ENCODE measurements around the gene PRSS27. TPM values are rescaled to one million over a fixed set of nuclear protein-coding genes. Genes with fewer than 3 reads are reported as not detected.

Gene PRSS27
- total and polyA plus RNA-seq, 2 of the 4 experiments (the other 2 are of a cell fraction): under 0.01 to 0.58 TPM

GRCh38 chr16:2704983-2705275, 15.1 kb downstream of the PRSS27 start:
- Histone ChIP-seq H3K36me3 (ENCODE audit: control insufficient read depth, insufficient read depth, low read length) (peaks cover 56% of the 10 kb centered on the region), H3K18ac (ENCODE audit: low read depth, low read length) (no peak overlapping the region), H3K23ac (ENCODE audit: low read depth, low read length) (no peak overlapping the region), H2BK120ac (ENCODE audit: low read depth, low read length) (no peak overlapping the region), H4K5ac (ENCODE audit: low read depth, low read length) (no peak overlapping the region), H3K14ac (replicated peaks; ENCODE audit: low read depth, low read length) (no peak overlapping the region), H2AK9ac (replicated peaks; ENCODE audit: low read depth, low read length, poor library complexity) (peak overlapping the region; percentile 55), H3K4me1 (ENCODE audit: control insufficient read depth, insufficient read depth, low read length) (no peaks in the 10 kb centered on the region), H3K4ac (ENCODE audit: low read depth, low read length) (no peak overlapping the region), H2BK5ac (ENCODE audit: low read depth, low read length, poor library complexity, severe bottlenecking) (no peak overlapping the region), H3K27ac (ENCODE audit: insufficient read depth, low read length) (no peak overlapping the region), H4K20me1 (ENCODE audit: insufficient read depth, low read length) (no peaks in the 10 kb centered on the region; the same call in none of the 2 replicates), H2AFZ (replicated peaks; ENCODE audit: low read length, poor library complexity) (no peak overlapping the region), H3K4me3 (ENCODE audit: insufficient read depth, low read depth, low read length) (no peak overlapping the region), H2BK20ac (ENCODE audit: low read depth, low read length) (no peak overlapping the region), H2AK5ac (ENCODE audit: low read depth, low read length) (no peak overlapping the region), H3K4me2 (ENCODE audit: low read depth, low read length) (no peak overlapping the region), H2BK15ac (ENCODE audit: low read depth, low read length) (no peak overlapping the region), H4K8ac (ENCODE audit: low read depth in 2 of 2, low read length in 2 of 2) (no peak overlapping the region), H3K9me1 (ENCODE audit: insufficient read depth, low read length) (no peaks in the 10 kb centered on the region; the same call in 1 of the 2 replicates), H3K56ac (ENCODE audit: extremely low read depth, insufficient read depth, low read length) (no peak overlapping the region), H3K79me1 (ENCODE audit: low read depth in 1 of 2, low read length in 2 of 2) (peaks cover 0 to 8% of the 10 kb centered on the region in 2 experiments; a peak in 1 of 4 replicates), H3K9ac (ENCODE audit: low read depth, low read length) (no peak overlapping the region), H4K91ac (ENCODE audit: insufficient read depth, low read depth, low read length) (no peak overlapping the region), H3K9me3 (ENCODE audit: control insufficient read depth, insufficient read depth, low read length) (no peaks in the 10 kb centered on the region), H3K27me3 (ENCODE audit: control insufficient read depth, insufficient read depth, low read length) (no peaks in the 10 kb centered on the region)
- BruUV-seq (replicated peaks): no TSS peak
- 95% methylated on average over 8 of the region's 14 CpGs; no CpG with 5 or more reads in 1 of the 2 experiments for WGBS, 2 experiments (ENCODE audit: extremely low coverage in 2 of 2, insufficient read length in 1 of 2)
- intact Hi-C loops (cut with micrococcal nuclease) (no loop called here), in situ Hi-C loops (cut with MboI; ENCODE audit: low sequenced_read_pairs) (no loop called here), dilution Hi-C loops (cut with HindIII; ENCODE audit: low sequenced_read_pairs, unreplicated experiment) (no loop called here)
- no peak for TF ChIP-seq MAZ (IDR thresholded peaks at IDR 0.05; ENCODE audit: borderline replicate concordance, low read depth, low read length)
- no peak for TF ChIP-seq MAFK (IDR thresholded peaks at IDR 0.05; ENCODE audit: low read depth, low read length)
- TF ChIP-seq CEBPB (IDR thresholded peaks at IDR 0.05; ENCODE audit: low read depth, low read length): no peak
- no peak for TF ChIP-seq POLR2A (IDR thresholded peaks at IDR 0.05; ENCODE audit: low read depth, low read length)
- TF ChIP-seq RFX5 (IDR thresholded peaks at IDR 0.05; ENCODE audit: low read depth, low read length): no peak
- ATAC-seq (ENCODE audit: low read depth) (no peak), DNase-seq (no peak)
- CTCF ChIA-PET: no interaction called here
- POLR2A ChIA-PET (ENCODE audit: unreplicated experiment): no interaction called here
